Osteoblast (primary cell): ENCODE measurements around the gene FAM76A. TPM values are rescaled to one million over a fixed set of nuclear protein-coding genes. Genes with fewer than 3 reads are reported as not detected.
A peak's percentile ranks its signal among the peaks of the same experiment; 100 is the strongest.
"Not testable (repeated sequence)": the region's sequence is repeated elsewhere in the genome, so short reads cannot be mapped to it uniquely, and the experiment has no call there.

Experiments used
- DNase-seq: peaks from one replicate; pipeline ENCODE4 v3.0.0; 2011; ENCODE audit warnings: low spot score, mixed read lengths; ENCODE audit not compliant: insufficient read length; ENCODE audit errors: missing footprints
- H2AFZ ChIP-seq: 2 replicates; pipeline ENCODE4 v1.6.0; 2011; ENCODE audit warnings: mild to moderate bottlenecking, low read length
- H3K27ac ChIP-seq: 2 replicates; pipeline ENCODE4 v1.5.1; 2011; ENCODE audit warnings: mild to moderate bottlenecking, low read depth, low read length, moderate library complexity
- H3K27me3 ChIP-seq: 2 replicates; pipeline ENCODE4 v1.6.0; 2012; ENCODE audit warnings: mild to moderate bottlenecking, control low read depth, inconsistent platforms, low read length, moderate library complexity; ENCODE audit not compliant: insufficient read depth
- H3K36me3 ChIP-seq: 2 replicates; pipeline ENCODE4 v1.5.1; 2011; ENCODE audit warnings: mild to moderate bottlenecking, low read length, control low read depth, moderate library complexity; ENCODE audit not compliant: insufficient read depth
- H3K4me1 ChIP-seq: 2 replicates; pipeline ENCODE4 v1.5.1; 2011; ENCODE audit warnings: mild to moderate bottlenecking, low read length, control low read depth, moderate library complexity; ENCODE audit not compliant: insufficient read depth
- H3K4me2 ChIP-seq: 2 replicates; pipeline ENCODE4 v1.6.0; 2011; ENCODE audit warnings: mild to moderate bottlenecking, low read length; ENCODE audit not compliant: insufficient read depth
- H3K4me3 ChIP-seq: fragments of 200-600 bp; sonication (generic); 3 replicates; pipeline ENCODE4 v1.5.1; 2012; ENCODE audit warnings: mild to moderate bottlenecking, low read length, inconsistent platforms; ENCODE audit not compliant: insufficient read depth
- H3K79me2 ChIP-seq: 2 replicates; pipeline ENCODE4 v1.6.0; 2012; ENCODE audit warnings: mild to moderate bottlenecking, low read length, control low read depth, inconsistent platforms; ENCODE audit not compliant: insufficient read depth
- H3K9me3 ChIP-seq: 2 replicates; pipeline ENCODE4 v1.5.1; 2011; ENCODE audit warnings: low read depth, low read length, control low read depth
- H4K20me1 ChIP-seq: 2 replicates; pipeline ENCODE4 v1.6.0; 2012; ENCODE audit warnings: mild to moderate bottlenecking, low read length, control low read depth; ENCODE audit not compliant: insufficient read depth
- CTCF ChIP-seq: IDR thresholded peaks from 2 replicates; pipeline ENCODE4 v1.5.1; 2011; ENCODE audit warnings: mild to moderate bottlenecking, low read depth, low read length, moderate library complexity; ENCODE audit errors: extremely low read depth
- total RNA-seq: library from RNA; depleted of rRNA; stranded (reverse); fragments of >200 nt; gene quantifications from 2 replicates; pipeline ENCODE4 v1.2.3, GENCODE V29; 2012

FAM76A gene
- total RNA-seq, 1 donor: 22.8 TPM

- peaks cover 23% of the 10 kb centered on the region for H3K4me1 ChIP-seq
- peak; percentile 96 for DNase-seq
- no peak for TF ChIP-seq CTCF
- peaks cover 49% of the 10 kb centered on the region for H3K79me2 ChIP-seq
- H2AFZ ChIP-seq: peak within 1 kb of the TSS; percentile 71
- peaks cover 34% of the 10 kb centered on the region for H4K20me1 ChIP-seq
- H3K4me2 ChIP-seq: peak within 1 kb of the TSS; percentile 84
- peak within 1 kb of the TSS; percentile 80 for H3K4me3 ChIP-seq
- peaks cover 6% of the 10 kb centered on the region for H3K36me3 ChIP-seq
- H3K27me3 ChIP-seq: no peaks in the 10 kb centered on the region
- no peaks in the 10 kb centered on the region for H3K9me3 ChIP-seq
- H3K27ac ChIP-seq: peak within 1 kb of the TSS; percentile 77
These were observed 47.4 kb downstream of the FAM76A start, which contains the start of gene STX12 for GRCh38 chr1:27772932-27773825. TSS of gene STX12 (plus strand) at chr1:27773219. CDS start at chr1:27773308, 89 bp downstream.

DNA sequence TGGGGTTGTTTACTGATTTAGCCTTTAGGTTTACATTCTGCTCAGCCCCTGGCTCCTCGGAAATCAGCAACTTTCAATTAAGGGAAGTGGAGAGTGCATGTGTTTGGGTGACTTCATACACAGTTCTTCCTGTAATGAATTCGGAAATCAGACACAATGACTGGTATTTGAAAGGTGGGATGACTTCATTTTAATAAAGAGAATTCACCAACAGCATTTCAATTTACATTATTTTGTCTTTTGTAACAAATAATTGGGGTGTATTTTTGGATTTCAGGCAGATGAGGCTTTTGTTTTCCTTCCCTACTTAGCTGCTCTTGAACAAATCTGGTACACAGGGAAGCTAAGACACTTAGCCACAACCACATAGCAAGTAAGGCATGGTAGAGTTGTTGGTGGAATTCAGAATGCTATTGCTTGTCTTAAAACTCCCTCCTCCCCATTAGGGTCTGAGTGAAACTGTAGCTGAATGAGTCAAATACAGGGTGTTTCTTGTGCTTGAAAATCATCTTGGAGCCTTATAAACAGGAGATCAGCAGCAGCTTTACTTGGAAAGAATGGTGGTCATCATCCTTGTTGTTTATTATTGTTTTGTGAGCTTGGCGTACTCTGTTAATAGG lies 48.2 kb downstream of the FAM76A start:
- Histone ChIP-seq H2AFZ (peak overlapping the region; percentile 71), H3K79me2 (peaks cover 57% of the 10 kb centered on the region), H3K27me3 (no peaks in the 10 kb centered on the region), H3K4me3 (peak overlapping the region; percentile 80), H4K20me1 (peaks cover 40% of the 10 kb centered on the region), H3K36me3 (peaks cover 6% of the 10 kb centered on the region), H3K4me1 (peaks cover 23% of the 10 kb centered on the region), H3K27ac (peak overlapping the region; percentile 77), H3K9me3 (no peaks in the 10 kb centered on the region), H3K4me2 (peak overlapping the region; percentile 84)
- DNase-seq: no peak
- TF ChIP-seq CTCF: no peak

DNA sequence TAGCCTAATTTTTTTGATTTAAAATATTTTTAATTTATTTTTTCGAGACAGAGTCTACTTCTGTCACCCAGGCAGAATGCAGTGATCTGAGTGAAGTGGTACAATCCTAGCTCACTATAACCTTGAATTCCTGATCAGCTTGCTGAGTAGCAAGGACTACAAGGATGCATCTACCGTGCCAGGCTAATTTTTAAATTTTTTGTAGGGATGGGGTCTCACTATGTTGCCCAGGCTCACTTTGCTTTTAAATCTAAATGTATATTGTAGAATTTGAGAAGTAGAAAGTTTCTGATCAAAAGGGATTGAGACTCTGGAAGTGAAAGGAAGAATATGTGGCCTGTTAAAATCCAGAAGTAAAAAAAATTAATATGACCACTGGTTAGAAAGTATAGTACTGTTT lies 48.9 kb downstream of the FAM76A start:
- no peak for TF ChIP-seq CTCF
- Histone ChIP-seq H3K9me3 (no peaks in the 10 kb centered on the region), H2AFZ (no peak overlapping the region), H3K27me3 (no peaks in the 10 kb centered on the region), H3K79me2 (peaks cover 64% of the 10 kb centered on the region), H3K27ac (peak overlapping the region; percentile 77), H3K4me3 (no peak overlapping the region), H3K4me1 (peaks cover 23% of the 10 kb centered on the region), H4K20me1 (peaks cover 40% of the 10 kb centered on the region), H3K4me2 (peak overlapping the region; percentile 84), H3K36me3 (peaks cover 6% of the 10 kb centered on the region)
- no peak for DNase-seq

GRCh38 chr1:27775336-27775735 lies 49.6 kb downstream of the FAM76A start:
- H3K4me2 ChIP-seq: peak overlapping the region; percentile 24
- not testable (repeated sequence) for H3K27ac ChIP-seq, H3K4me3 ChIP-seq, H3K36me3 ChIP-seq, H3K9me3 ChIP-seq, H2AFZ ChIP-seq, DNase-seq, H3K27me3 ChIP-seq
- H3K4me1 ChIP-seq: peaks cover 23% of the 10 kb centered on the region
- peaks cover 71% of the 10 kb centered on the region for H3K79me2 ChIP-seq
- peaks cover 43% of the 10 kb centered on the region for H4K20me1 ChIP-seq

GRCh38 chr1:27776276-27776675 lies 50.5 kb downstream of the FAM76A start:
- H3K27me3 ChIP-seq, H3K4me3 ChIP-seq, DNase-seq, H3K36me3 ChIP-seq, H3K27ac ChIP-seq, H3K9me3 ChIP-seq, H2AFZ ChIP-seq, H3K4me2 ChIP-seq: not testable (repeated sequence)
- Histone ChIP-seq H3K4me1 (peaks cover 23% of the 10 kb centered on the region), H3K79me2 (peaks cover 79% of the 10 kb centered on the region), H4K20me1 (peaks cover 45% of the 10 kb centered on the region)
